HUES48 (cell line): ENCODE measurements around the gene AGR2.
"Not testable (repeated sequence)": the region's sequence is repeated elsewhere in the genome, so short reads cannot be mapped to it uniquely, and the experiment has no call there.

Experiments
- H3K27ac ChIP-seq: one replicate; pipeline ENCODE4 v1.7.0; 2013; ENCODE audit warnings: low read depth, low read length, inconsistent platforms
- H3K27me3 ChIP-seq: 2 replicates; pipeline ENCODE4 v1.6.1; 2013; ENCODE audit warnings: mild to moderate bottlenecking, low read length; ENCODE audit not compliant: control insufficient read depth, insufficient read depth
- H3K36me3 ChIP-seq: 2 replicates; pipeline ENCODE4 v1.6.1; 2013; ENCODE audit warnings: low read length; ENCODE audit not compliant: control insufficient read depth, insufficient read depth
- H3K4me1 ChIP-seq: 2 replicates; pipeline ENCODE4 v1.6.1; 2013; ENCODE audit warnings: mild to moderate bottlenecking, low read length; ENCODE audit not compliant: control insufficient read depth, insufficient read depth
- H3K4me3 ChIP-seq: 2 replicates; pipeline ENCODE4 v1.5.1; 2013; ENCODE audit warnings: mild to moderate bottlenecking, low read depth, low read length
- H3K9ac ChIP-seq: 2 replicates; pipeline ENCODE4 v1.6.1; 2013; ENCODE audit warnings: mild to moderate bottlenecking, low read depth, low read length, moderate library complexity
- H3K9me3 ChIP-seq: 2 replicates; pipeline ENCODE4 v1.6.1; 2013; ENCODE audit warnings: low read length; ENCODE audit not compliant: control insufficient read depth, insufficient read depth

Gene AGR2

GRCh38 chr7:16774294-16774693 is 30.5 kb downstream of the AGR2 start:
- H3K4me1 ChIP-seq = peaks cover 31% of the 10 kb centered on the region
- no peaks in the 10 kb centered on the region for H3K27me3 ChIP-seq
- no peak overlapping the region for H3K27ac ChIP-seq
- H3K4me3 ChIP-seq = no peak overlapping the region
- H3K36me3 ChIP-seq = no peaks in the 10 kb centered on the region
- no peaks in the 10 kb centered on the region for H3K9me3 ChIP-seq
- no peak overlapping the region for H3K9ac ChIP-seq

GRCh38 chr7:16773884-16774283 is 30.9 kb downstream of the AGR2 start:
- H3K9ac ChIP-seq = no peak overlapping the region
- H3K27ac ChIP-seq = no peak overlapping the region
- no peak overlapping the region for H3K4me3 ChIP-seq
- H3K36me3 ChIP-seq = no peaks in the 10 kb centered on the region
- peaks cover 28% of the 10 kb centered on the region for H3K4me1 ChIP-seq
- H3K9me3 ChIP-seq = no peaks in the 10 kb centered on the region
- H3K27me3 ChIP-seq = no peaks in the 10 kb centered on the region

GRCh38 chr7:16773326-16773725 is 31.5 kb downstream of the AGR2 start:
- Histone ChIP-seq H3K27me3 (no peaks in the 10 kb centered on the region), H3K4me3 (no peak overlapping the region), H3K9me3 (no peaks in the 10 kb centered on the region), H3K9ac (no peak overlapping the region), H3K27ac (no peak overlapping the region), H3K4me1 (peaks cover 22% of the 10 kb centered on the region), H3K36me3 (no peaks in the 10 kb centered on the region)

- Histone ChIP-seq H3K27me3 (no peaks in the 10 kb centered on the region), H3K4me3 (no peak overlapping the region), H3K4me1 (peaks cover 9% of the 10 kb centered on the region), H3K9ac (no peak overlapping the region), H3K27ac (no peak overlapping the region), H3K9me3 (no peaks in the 10 kb centered on the region), H3K36me3 (no peaks in the 10 kb centered on the region)
Observed at GRCh38 chr7:16770657-16771329, 34.0 kb downstream of the AGR2 start.

- not testable (repeated sequence) for H3K4me1 ChIP-seq, H3K9me3 ChIP-seq, H3K4me3 ChIP-seq, H3K27ac ChIP-seq, H3K9ac ChIP-seq, H3K36me3 ChIP-seq, H3K27me3 ChIP-seq
Observed at GRCh38 chr7:16769994-16770393, 34.8 kb downstream of the AGR2 start.

- Histone ChIP-seq H3K9me3 (no peaks in the 10 kb centered on the region), H3K9ac (no peak overlapping the region), H3K27ac (no peak overlapping the region), H3K36me3 (no peaks in the 10 kb centered on the region), H3K4me3 (no peak overlapping the region), H3K27me3 (no peaks in the 10 kb centered on the region), H3K4me1 (0 out of 2 replicates have a peak, but pooled peaks cover under 1% of the 10 kb centered on the region)
Observed at GRCh38 chr7:16765436-16765859, 39.4 kb downstream of the AGR2 start.

- H3K9ac ChIP-seq = no peak overlapping the region
Observed at GRCh38 chr7:16764942-16765341, 39.9 kb downstream of the AGR2 start.

GRCh38 chr7:16762177-16762576 is 42.6 kb downstream of the AGR2 start:
- H3K27ac ChIP-seq = no peak overlapping the region
- no peak overlapping the region for H3K4me3 ChIP-seq
- no peaks in the 10 kb centered on the region for H3K36me3 ChIP-seq
- no peak overlapping the region for H3K9ac ChIP-seq
- no peaks in the 10 kb centered on the region for H3K27me3 ChIP-seq
- no peaks in the 10 kb centered on the region for H3K9me3 ChIP-seq
- no peaks in the 10 kb centered on the region for H3K4me1 ChIP-seq

More at GRCh38 chr7:16764942-16765341, 39.9 kb downstream of the AGR2 start:
- H3K27ac ChIP-seq = no peak overlapping the region
- no peak overlapping the region for H3K4me3 ChIP-seq
- no peaks in the 10 kb centered on the region for H3K9me3 ChIP-seq
- H3K4me1 ChIP-seq = no peaks in the 10 kb centered on the region
- no peaks in the 10 kb centered on the region for H3K36me3 ChIP-seq
- H3K27me3 ChIP-seq = no peaks in the 10 kb centered on the region

GRCh38 chr7:16759840-16760239 is 45.0 kb downstream of the AGR2 start:
- Histone ChIP-seq H3K4me1 (peaks cover 18% of the 10 kb centered on the region), H3K27ac (no peak overlapping the region), H3K9ac (no peak overlapping the region), H3K36me3 (no peaks in the 10 kb centered on the region), H3K27me3 (peaks cover 8% of the 10 kb centered on the region), H3K4me3 (no peak overlapping the region), H3K9me3 (no peaks in the 10 kb centered on the region)

GRCh38 chr7:16758631-16759611 is 45.9 kb downstream of the AGR2 start:
- Histone ChIP-seq H3K27ac (no peak overlapping the region), H3K36me3 (no peaks in the 10 kb centered on the region), H3K4me3 (no peak overlapping the region), H3K27me3 (peaks cover 12% of the 10 kb centered on the region), H3K4me1 (peaks cover 22% of the 10 kb centered on the region), H3K9me3 (no peaks in the 10 kb centered on the region), H3K9ac (no peak overlapping the region)

- no peaks in the 10 kb centered on the region for H3K9me3 ChIP-seq
- H3K4me1 ChIP-seq = peaks cover 22% of the 10 kb centered on the region
- H3K36me3 ChIP-seq = no peaks in the 10 kb centered on the region
- H3K4me3 ChIP-seq = no peak overlapping the region
- H3K27ac ChIP-seq = no peak overlapping the region
- H3K9ac ChIP-seq = no peak overlapping the region
- peaks cover 12% of the 10 kb centered on the region for H3K27me3 ChIP-seq
Observed at GRCh38 chr7:16758036-16758435, 46.8 kb downstream of the AGR2 start.
